ENCODE results near the gene HS3ST3B1.

GRCh38 chr17:14281530-14281929 lies 19.4 kb upstream of the HS3ST3B1 start:
- no peak for TF ChIP-seq CTCF (IDR thresholded peaks at IDR 0.05)
- TF ChIP-seq POLR2A (IDR thresholded peaks at IDR 0.05): no peak
